Fibroblast of skin of abdomen (primary cell): ENCODE measurements around the gene SPPL2A.

ENCODE experiments used
- DNase-seq: peaks from one replicate; pipeline ENCODE4 v3.0.0-alpha.2; 2013

The SPPL2A gene

GRCh38 chr15:50686469-50687301 lies 78.8 kb downstream of the SPPL2A start, which contains the start of gene TRPM7:
Gene TRPM7, minus strand, starts transcription at chr15:50686797. Its CDS starts 264 bp downstream, at chr15:50686533.
- DNase-seq, result peak; percentile 87

GRCh38 chr15:50685976-50686468 lies 79.5 kb downstream of the SPPL2A start:
- peak; percentile 34 for DNase-seq

GRCh38 chr15:50685191-50685975 lies 80.1 kb downstream of the SPPL2A start:
- no peak for DNase-seq

GRCh38 chr15:50681467-50681866 lies 84.0 kb downstream of the SPPL2A start:
- no peak for DNase-seq

GRCh38 chr15:50676799-50677483 lies 88.6 kb downstream of the SPPL2A start:
- peak; percentile 79 for DNase-seq

GRCh38 chr15:50675535-50676144 lies 89.9 kb downstream of the SPPL2A start:
- DNase-seq, result peak; percentile 42

- DNase-seq, result no peak
These were observed 95.4 kb downstream of the SPPL2A start for GRCh38 chr15:50670115-50670514.

- DNase-seq, result no peak
These were observed 95.9 kb downstream of the SPPL2A start for GRCh38 chr15:50669611-50670010.

GRCh38 chr15:50665938-50666337 lies 99.6 kb downstream of the SPPL2A start:
- DNase-seq, result no peak

GRCh38 chr15:50655555-50655954 lies 110.0 kb downstream of the SPPL2A start:
- no peak for DNase-seq

- no peak for DNase-seq
These were observed 112.3 kb downstream of the SPPL2A start for GRCh38 chr15:50653156-50653743.

GRCh38 chr15:50652671-50653070 lies 112.8 kb downstream of the SPPL2A start:
- no peak for DNase-seq
